Measurements from ENCODE around the gene FBXO31. TPM values are rescaled to one million over a fixed set of nuclear protein-coding genes. Genes with fewer than 3 reads are reported as not detected.

The FBXO31 gene
- total RNA-seq, 4 donors from 2014 or later, result 156 to 264 (median 201) TPM

DNA sequence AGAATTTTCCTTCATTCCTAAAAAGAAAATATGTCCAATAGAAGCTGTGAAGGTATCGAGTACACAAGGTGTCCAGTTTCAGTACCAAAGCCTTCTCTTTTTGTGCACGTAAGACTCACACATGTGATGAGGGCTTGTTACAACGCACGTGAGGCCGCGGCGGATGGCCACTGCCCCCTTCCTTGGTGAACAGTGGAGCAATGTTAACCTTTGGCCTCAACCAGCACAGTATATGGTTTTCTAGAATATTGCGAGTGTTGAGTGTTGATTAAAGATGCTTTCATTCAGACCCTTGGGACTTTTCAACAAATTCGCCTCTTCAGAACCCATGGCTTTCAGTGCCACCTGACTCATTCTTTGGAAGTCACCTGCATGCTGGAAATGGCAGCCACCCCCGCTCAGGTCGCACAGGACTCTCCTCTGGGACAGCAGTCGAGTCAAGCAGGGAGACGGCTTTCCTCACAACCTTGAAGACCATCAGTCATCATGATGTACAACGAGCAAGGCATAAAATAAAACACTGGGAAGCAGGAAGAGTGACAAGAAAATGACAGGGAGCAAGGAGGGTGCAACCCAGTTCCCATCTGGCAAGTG, 23.0 kb upstream of the FBXO31 start:
- DNase-seq (no peak), ATAC-seq (no peak)
- Histone ChIP-seq H3K4me3 (no peak overlapping the region), H3K4me1 (no peaks in the 10 kb centered on the region), H3K27me3 (no peaks in the 10 kb centered on the region), H3K36me3 (peaks cover 2 to 76% of the 10 kb centered on the region in 2 donors), H3K27ac (peak overlapping the region; percentile 40 to 53 (median 48)), H3K9me3 (no peaks in the 10 kb centered on the region)
- no peak for TF ChIP-seq POLR2A (IDR thresholded peaks at IDR 0.05)
- TF ChIP-seq, protein P1, sequence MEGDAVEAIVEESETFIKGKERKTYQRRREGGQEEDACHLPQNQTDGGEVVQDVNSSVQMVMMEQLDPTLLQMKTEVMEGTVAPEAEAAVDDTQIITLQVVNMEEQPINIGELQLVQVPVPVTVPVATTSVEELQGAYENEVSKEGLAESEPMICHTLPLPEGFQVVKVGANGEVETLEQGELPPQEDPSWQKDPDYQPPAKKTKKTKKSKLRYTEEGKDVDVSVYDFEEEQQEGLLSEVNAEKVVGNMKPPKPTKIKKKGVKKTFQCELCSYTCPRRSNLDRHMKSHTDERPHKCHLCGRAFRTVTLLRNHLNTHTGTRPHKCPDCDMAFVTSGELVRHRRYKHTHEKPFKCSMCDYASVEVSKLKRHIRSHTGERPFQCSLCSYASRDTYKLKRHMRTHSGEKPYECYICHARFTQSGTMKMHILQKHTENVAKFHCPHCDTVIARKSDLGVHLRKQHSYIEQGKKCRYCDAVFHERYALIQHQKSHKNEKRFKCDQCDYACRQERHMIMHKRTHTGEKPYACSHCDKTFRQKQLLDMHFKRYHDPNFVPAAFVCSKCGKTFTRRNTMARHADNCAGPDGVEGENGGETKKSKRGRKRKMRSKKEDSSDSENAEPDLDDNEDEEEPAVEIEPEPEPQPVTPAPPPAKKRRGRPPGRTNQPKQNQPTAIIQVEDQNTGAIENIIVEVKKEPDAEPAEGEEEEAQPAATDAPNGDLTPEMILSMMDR (IDR thresholded peaks at IDR 0.05 in 4 of 5, conservative IDR thresholded peaks at IDR 0.05 in 1 of 5), result no peak
- in situ Hi-C loops (cut with MboI; ENCODE audit: low sequenced_read_pairs in 4 of 4), result loop anchor here in 2 of 4 donors (25.0 kb wide), 1 partner anchor 231 kb away; no protein-coding TSS in a partner anchor
- intact Hi-C loops (cut with DNase I; ENCODE audit: low total_unique reads), result loop anchor here (5.0 kb wide), 1 partner anchor 81 kb away; no protein-coding TSS in a partner anchor

DNA sequence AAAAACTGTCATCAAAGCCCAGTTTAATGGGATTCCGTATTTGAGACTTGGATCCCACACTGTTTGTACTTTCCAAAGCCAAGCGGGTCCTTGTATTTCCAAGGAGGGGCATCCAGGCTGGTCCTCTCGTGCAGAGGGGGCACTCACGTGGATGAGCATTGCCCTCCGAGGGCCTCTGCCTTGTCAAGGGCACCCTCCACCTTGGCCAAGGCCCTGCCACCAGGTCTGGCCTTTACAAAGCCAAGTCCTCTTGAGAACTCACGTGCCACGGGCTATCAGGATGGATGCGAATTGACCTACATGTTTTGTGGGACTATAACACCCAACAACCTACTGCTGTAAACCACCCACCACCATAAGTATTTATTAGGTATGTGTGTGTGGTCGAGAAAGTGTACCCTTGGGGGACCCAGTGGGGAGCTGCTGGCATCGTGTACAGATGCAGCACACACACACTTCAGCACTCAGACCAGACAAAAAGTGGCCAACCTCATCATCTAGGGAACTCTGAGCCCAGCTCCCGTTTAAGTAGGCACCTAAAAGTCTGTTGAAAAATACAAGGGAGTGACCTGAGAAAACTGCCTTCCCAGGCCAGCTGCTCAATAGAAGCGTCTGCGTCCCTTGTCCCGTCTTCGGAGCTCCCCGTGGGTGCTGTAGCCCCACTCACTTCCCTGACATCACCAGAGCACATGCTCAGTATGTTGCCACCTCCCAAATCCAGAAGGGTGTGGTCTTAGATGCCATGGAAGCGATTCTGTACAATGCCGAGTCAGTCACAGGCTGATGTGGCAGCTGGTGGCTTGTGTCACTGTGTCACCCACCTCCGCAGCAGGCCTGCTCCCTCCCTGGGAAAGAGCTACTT, 21.4 kb upstream of the FBXO31 start:
- ATAC-seq, result no peak

DNA sequence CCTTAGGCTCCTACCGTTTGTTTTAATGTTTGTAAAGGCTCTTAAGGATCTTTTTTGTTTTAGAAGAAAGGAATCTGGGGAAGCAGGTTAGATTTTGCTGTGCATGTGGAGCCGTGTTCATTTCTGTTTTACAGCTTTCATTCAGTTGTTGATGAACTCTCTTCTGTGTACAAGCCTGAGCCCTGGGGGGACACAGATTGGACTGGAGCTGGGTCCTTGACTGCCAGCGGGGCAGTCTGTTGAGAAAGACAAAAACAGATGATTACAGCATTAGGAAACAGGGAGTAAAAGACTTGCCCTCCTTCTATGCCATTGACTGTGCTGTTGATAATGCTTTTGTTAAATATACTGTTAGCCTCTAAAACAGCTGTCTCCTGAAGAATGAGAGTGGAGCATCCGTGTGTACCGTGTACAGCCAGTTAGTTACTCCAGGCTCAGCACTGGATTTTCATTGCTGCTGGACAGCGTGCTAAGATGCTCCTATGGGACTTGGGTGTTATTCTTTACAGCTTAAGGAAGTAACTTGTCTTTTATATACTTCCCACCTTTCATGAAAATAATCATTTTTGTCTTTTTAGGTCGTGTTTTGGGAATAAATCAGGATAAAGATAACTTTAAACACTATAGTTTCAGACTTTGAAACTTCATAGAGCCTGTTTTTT, 11.7 kb upstream of the FBXO31 start:
- no peak overlapping the region for H3K4me3 ChIP-seq
- TF ChIP-seq, protein P1 (IDR thresholded peaks at IDR 0.05 in 4 of 5, conservative IDR thresholded peaks at IDR 0.05 in 1 of 5), result no peak
- TF ChIP-seq POLR2A (IDR thresholded peaks at IDR 0.05), result no peak
- no peaks in the 10 kb centered on the region for H3K27me3 ChIP-seq
- peaks cover 0 to 19% of the 10 kb centered on the region in 2 donors for H3K36me3 ChIP-seq
- DNase-seq (no peak), ATAC-seq (no peak)
- H3K27ac ChIP-seq, result peak overlapping the region; percentile 20 to 99 (median 98)
- no peaks in the 10 kb centered on the region for H3K9me3 ChIP-seq
- intact Hi-C loops (cut with DNase I; ENCODE audit: low total_unique reads), result loop anchor here (2.0 kb wide), 1 partner anchor 71 kb away; no protein-coding TSS in a partner anchor
- in situ Hi-C loops (cut with MboI; ENCODE audit: low sequenced_read_pairs in 4 of 4), result loop anchor here (10.0 to 25.0 kb wide), 3 partner anchors 81 to 833 kb away; partner anchors contain the start of genes C16orf95 (in 2 of the 4), FOXC2 (in 1 of the 4), KLHDC4 (in 1 of the 4) and MTHFSD (in 1 of the 4)
- peaks cover 26 to 29% of the 10 kb centered on the region in 2 donors for H3K4me1 ChIP-seq

More for the DNA sequence above, 21.4 kb upstream of the FBXO31 start:
- in situ Hi-C loops (cut with MboI; ENCODE audit: low sequenced_read_pairs in 4 of 4), result loop anchor here in 2 of 4 donors (25.0 kb wide), 1 partner anchor 232 kb away; no protein-coding TSS in a partner anchor
- no peak for TF ChIP-seq POLR2A (IDR thresholded peaks at IDR 0.05)
- TF ChIP-seq, protein P1 (IDR thresholded peaks at IDR 0.05 in 4 of 5, conservative IDR thresholded peaks at IDR 0.05 in 1 of 5), result no peak
- no peak for DNase-seq
- Histone ChIP-seq H3K4me3 (no peak overlapping the region), H3K9me3 (no peaks in the 10 kb centered on the region), H3K27ac (peak overlapping the region in 1 of 4 donors; percentile 26), H3K27me3 (no peaks in the 10 kb centered on the region), H3K4me1 (no peaks in the 10 kb centered on the region), H3K36me3 (peaks cover 2 to 73% of the 10 kb centered on the region in 2 donors)
- intact Hi-C loops (cut with DNase I; ENCODE audit: low total_unique reads), result loop anchor here (5.0 kb wide), 1 partner anchor 82 kb away; no protein-coding TSS in a partner anchor

DNA sequence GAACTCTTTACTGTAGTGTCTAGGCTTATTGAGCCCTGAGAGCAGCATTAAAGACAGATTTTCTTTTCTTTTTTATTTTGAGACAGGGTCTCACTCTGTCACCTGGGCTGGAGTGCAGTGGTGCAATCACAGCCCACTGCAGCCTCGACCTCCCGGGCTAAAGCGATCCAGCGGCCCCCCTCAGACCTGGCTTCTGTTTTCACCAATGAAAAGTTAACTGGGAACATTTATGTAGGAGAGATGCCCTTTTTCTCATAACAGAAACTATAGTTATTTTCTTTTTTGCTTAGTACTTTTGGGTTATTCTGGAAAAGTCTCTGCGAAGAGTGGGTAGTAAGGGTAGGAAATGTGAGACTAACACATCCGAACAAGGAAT, 10.1 kb upstream of the FBXO31 start:
- DNase-seq (no peak), ATAC-seq (no peak)
- Histone ChIP-seq H3K4me3 (peak overlapping the region; percentile 65 to 79 (median 76)), H3K27ac (peak overlapping the region; percentile 97 to 99 (median 98)), H3K9me3 (no peaks in the 10 kb centered on the region), H3K4me1 (peaks cover 34 to 37% of the 10 kb centered on the region in 2 donors), H3K36me3 (peaks cover 0 to 3% of the 10 kb centered on the region in 2 donors), H3K27me3 (no peaks in the 10 kb centered on the region)
- intact Hi-C loops (cut with DNase I; ENCODE audit: low total_unique reads) (loop anchor here (1.0 to 2.0 kb wide), 4 partner anchors 69 to 100 kb away; partner anchors contain the start of genes C16orf95 and ZCCHC14), in situ Hi-C loops (cut with MboI; ENCODE audit: low sequenced_read_pairs in 4 of 4) (loop anchor here (5.0 to 25.0 kb wide), 4 partner anchors 76 to 831 kb away; partner anchors contain the start of genes C16orf95 (in 4 of the 4), FOXC2 (in 1 of the 4), KLHDC4 (in 1 of the 4) and MTHFSD (in 1 of the 4))
- TF ChIP-seq, protein P1 (IDR thresholded peaks at IDR 0.05 in 4 of 5, conservative IDR thresholded peaks at IDR 0.05 in 1 of 5), result no peak
- no peak for TF ChIP-seq POLR2A (IDR thresholded peaks at IDR 0.05)

All from gastrocnemius medialis (tissue), 4 donors.